Calu3 (cell line): ENCODE data around the gene ST3GAL4. TPM values are rescaled to one million over a fixed set of nuclear protein-coding genes. Genes with fewer than 3 reads are reported as not detected.

Experiments
- BruUV-seq: library from RNA; stranded (reverse); fragments of 400-500 nt; replicated peaks from 2 replicates; lab custom pipeline; 2021; lab: Mats Ljungman, UMichigan
- CTCF ChIA-PET: fragments of 300-600 bp; sonication (Branson Sonifier 250); formaldehyde crosslinking; loops from one replicate; lab custom pipeline; 2022; ENCODE audit warnings: antibody characterized with exemption; lab: Charles Lee
- DNase-seq: peaks from one replicate; pipeline ENCODE4 v3.0.0; 2022
- H3K27ac Mint-ChIP-seq: one replicate; pipeline ENCODE4 v1.8.0; 2022; ENCODE audit warnings: mixed read lengths; ENCODE audit not compliant: unreplicated experiment
- H3K27me3 Mint-ChIP-seq: one replicate; pipeline ENCODE4 v1.8.0; 2022; ENCODE audit warnings: mixed read lengths; ENCODE audit not compliant: unreplicated experiment
- H3K36me3 Mint-ChIP-seq: one replicate; pipeline ENCODE4 v1.8.0; 2022; ENCODE audit warnings: mild to moderate bottlenecking, moderate library complexity, mixed read lengths; ENCODE audit not compliant: insufficient read depth, unreplicated experiment
- H3K4me1 Mint-ChIP-seq: one replicate; pipeline ENCODE4 v1.8.0; 2022; ENCODE audit warnings: mild to moderate bottlenecking, low read depth, mixed read lengths; ENCODE audit not compliant: unreplicated experiment
- H3K4me3 Mint-ChIP-seq: one replicate; pipeline ENCODE4 v1.8.0; 2022; ENCODE audit warnings: mild to moderate bottlenecking, low read depth, moderate library complexity, mixed read lengths; ENCODE audit not compliant: unreplicated experiment
- H3K9me3 Mint-ChIP-seq: one replicate; pipeline ENCODE4 v1.8.0; 2022; ENCODE audit warnings: low read depth, mixed read lengths; ENCODE audit not compliant: unreplicated experiment
- intact Hi-C: fragments of 100-400 bp; cut with micrococcal nuclease; formaldehyde crosslinking; loops from one replicate; pipeline ENCODE4 v1.10.0; 2022; ENCODE audit not compliant: unreplicated experiment
- total RNA-seq: library from RNA; stranded (reverse); gene quantifications from 2 replicates; pipeline ENCODE4 v1.2.3, GENCODE V29; 2022
- TF ChIP-seq, protein P1 (sequence below): fragments of 200-600 bp; IDR thresholded peaks from one replicate; pipeline ENCODE4 v1.8.0; 2022; ENCODE audit warnings: antibody characterized with exemption; ENCODE audit not compliant: unreplicated experiment

The ST3GAL4 gene
- total RNA-seq, 1 experiment from 2014 or later, result 27.9 TPM

- H3K36me3 Mint-ChIP-seq, result no peaks in the 10 kb centered on the region
- no peak for DNase-seq
- no TSS peak for BruUV-seq
- intact Hi-C loops, result no loop called here
- no peak overlapping the region for H3K27ac Mint-ChIP-seq
- H3K4me1 Mint-ChIP-seq, result no peaks in the 10 kb centered on the region
- peaks cover 3% of the 10 kb centered on the region for H3K9me3 Mint-ChIP-seq
- CTCF ChIA-PET, result interaction anchor here (0.6 to 0.8 kb wide), 2 partner anchors 23 to 215 kb away, joined by 4 read pairs; no protein-coding TSS in a partner anchor
- TF ChIP-seq, protein P1, sequence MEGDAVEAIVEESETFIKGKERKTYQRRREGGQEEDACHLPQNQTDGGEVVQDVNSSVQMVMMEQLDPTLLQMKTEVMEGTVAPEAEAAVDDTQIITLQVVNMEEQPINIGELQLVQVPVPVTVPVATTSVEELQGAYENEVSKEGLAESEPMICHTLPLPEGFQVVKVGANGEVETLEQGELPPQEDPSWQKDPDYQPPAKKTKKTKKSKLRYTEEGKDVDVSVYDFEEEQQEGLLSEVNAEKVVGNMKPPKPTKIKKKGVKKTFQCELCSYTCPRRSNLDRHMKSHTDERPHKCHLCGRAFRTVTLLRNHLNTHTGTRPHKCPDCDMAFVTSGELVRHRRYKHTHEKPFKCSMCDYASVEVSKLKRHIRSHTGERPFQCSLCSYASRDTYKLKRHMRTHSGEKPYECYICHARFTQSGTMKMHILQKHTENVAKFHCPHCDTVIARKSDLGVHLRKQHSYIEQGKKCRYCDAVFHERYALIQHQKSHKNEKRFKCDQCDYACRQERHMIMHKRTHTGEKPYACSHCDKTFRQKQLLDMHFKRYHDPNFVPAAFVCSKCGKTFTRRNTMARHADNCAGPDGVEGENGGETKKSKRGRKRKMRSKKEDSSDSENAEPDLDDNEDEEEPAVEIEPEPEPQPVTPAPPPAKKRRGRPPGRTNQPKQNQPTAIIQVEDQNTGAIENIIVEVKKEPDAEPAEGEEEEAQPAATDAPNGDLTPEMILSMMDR, result no peak
- peaks cover 24% of the 10 kb centered on the region for H3K27me3 Mint-ChIP-seq
- no peak overlapping the region for H3K4me3 Mint-ChIP-seq
Observed at GRCh38 chr11:126446581-126446980, 91.1 kb downstream of the ST3GAL4 start.

DNA sequence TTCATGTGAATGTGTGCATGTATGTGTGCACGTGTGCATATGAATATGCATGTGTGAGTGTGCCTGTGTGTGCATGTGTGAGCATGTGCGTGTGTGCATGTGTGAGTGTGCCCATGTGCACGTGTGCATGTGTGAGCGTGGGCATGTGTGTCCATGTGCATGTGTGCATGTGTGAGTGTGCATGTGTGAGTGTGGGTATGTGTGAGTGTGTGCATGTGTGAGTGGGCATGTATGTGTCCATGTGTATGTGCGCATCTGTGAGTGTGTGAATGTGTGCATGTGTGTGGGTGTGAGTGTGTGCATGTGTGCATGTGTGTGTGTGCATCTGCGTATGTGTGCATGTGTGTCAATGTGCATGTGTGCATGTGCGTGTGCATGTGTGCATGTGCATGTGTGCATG is 94.7 kb downstream of the ST3GAL4 start:
- BruUV-seq, result no TSS peak
- peaks cover 36% of the 10 kb centered on the region for H3K27me3 Mint-ChIP-seq
- no peaks in the 10 kb centered on the region for H3K4me1 Mint-ChIP-seq
- H3K4me3 Mint-ChIP-seq, result no peak overlapping the region
- no peaks in the 10 kb centered on the region for H3K36me3 Mint-ChIP-seq
- intact Hi-C loops, result no loop called here
- no peak overlapping the region for H3K27ac Mint-ChIP-seq
- peaks cover 3% of the 10 kb centered on the region for H3K9me3 Mint-ChIP-seq
- TF ChIP-seq, protein P1, result no peak
- CTCF ChIA-PET, result no interaction called here
- DNase-seq, result no peak

DNA sequence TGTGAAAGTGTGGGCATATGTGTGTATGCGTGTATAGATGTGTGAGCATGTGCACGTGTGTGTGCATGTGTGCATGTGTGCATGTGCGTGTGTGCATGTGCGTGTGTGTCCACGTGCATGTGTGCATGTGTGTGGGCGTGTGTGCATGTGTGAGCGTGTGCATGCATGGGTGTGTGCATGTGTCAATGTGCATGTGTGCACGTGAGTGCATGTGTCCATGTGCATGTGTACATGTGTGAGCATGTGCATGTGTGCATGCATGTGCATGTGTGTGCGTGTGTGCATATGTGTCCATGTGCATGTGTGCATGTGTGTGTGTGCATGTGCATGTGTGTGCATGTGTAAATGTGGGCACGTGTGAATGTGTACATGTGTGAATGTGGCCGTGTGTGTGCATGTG is 95.3 kb downstream of the ST3GAL4 start:
- intact Hi-C loops, result no loop called here
- peaks cover 33% of the 10 kb centered on the region for H3K27me3 Mint-ChIP-seq
- DNase-seq, result no peak
- TF ChIP-seq, protein P1, result no peak
- CTCF ChIA-PET, result no interaction called here
- BruUV-seq, result no TSS peak
- H3K27ac Mint-ChIP-seq, result no peak overlapping the region
- H3K36me3 Mint-ChIP-seq, result no peaks in the 10 kb centered on the region
- H3K4me3 Mint-ChIP-seq, result no peak overlapping the region
- no peaks in the 10 kb centered on the region for H3K4me1 Mint-ChIP-seq
- H3K9me3 Mint-ChIP-seq, result peaks cover 3% of the 10 kb centered on the region

DNA sequence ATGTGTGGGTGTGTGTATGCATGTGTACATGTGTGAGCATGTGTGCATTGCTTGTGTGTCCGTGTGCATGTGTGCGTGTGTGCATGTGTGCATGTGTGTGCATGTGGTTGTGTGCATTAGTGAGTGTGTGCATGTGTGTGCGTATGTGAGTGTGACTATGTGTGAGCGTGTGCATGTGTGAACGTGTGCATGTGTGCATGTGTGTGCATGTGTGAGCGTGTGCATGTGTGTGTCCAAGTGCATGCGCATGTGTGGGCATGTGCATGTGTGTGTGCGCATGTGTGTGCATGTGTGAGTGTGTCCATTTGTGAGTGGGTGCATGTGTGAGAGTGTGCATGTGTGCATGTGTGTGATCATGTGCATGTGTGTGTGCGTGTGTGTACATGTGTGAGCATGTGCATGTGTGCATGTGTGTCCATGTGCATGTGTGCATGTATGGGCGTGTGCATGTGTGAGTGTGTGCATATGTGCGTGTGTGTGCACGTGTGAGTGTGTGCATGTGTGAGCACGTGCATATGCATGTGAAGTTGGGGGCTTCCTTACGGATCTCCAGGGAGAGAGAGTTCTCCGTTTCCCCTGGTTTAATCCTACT is 95.8 kb downstream of the ST3GAL4 start:
- Mint-ChIP-seq H3K4me1 (no peaks in the 10 kb centered on the region), H3K27me3 (peaks cover 28% of the 10 kb centered on the region), H3K4me3 (no peak overlapping the region), H3K36me3 (no peaks in the 10 kb centered on the region), H3K27ac (no peak overlapping the region), H3K9me3 (peaks cover 3% of the 10 kb centered on the region)
- no peak for DNase-seq
- CTCF ChIA-PET, result no interaction called here
- BruUV-seq, result no TSS peak
- intact Hi-C loops, result no loop called here
- TF ChIP-seq, protein P1, result no peak
